GM15510 (cell line): ENCODE results near the gene CACHD1.

ENCODE experiments used
- POLR2A ChIP-seq: IDR thresholded peaks from 3 replicates; pipeline ENCODE4 v1.6.1; 2011; ENCODE audit warnings: borderline replicate concordance; ENCODE audit not compliant: insufficient read length; ENCODE audit errors: extremely low read depth

The CACHD1 gene

GRCh38 chr1:64518692-64519481, 49.0 kb downstream of the CACHD1 start:
- no peak for TF ChIP-seq POLR2A

- TF ChIP-seq POLR2A: no peak
Observed at GRCh38 chr1:64519901-64520300, 50.0 kb downstream of the CACHD1 start.

GRCh38 chr1:64522740-64523139, 52.8 kb downstream of the CACHD1 start:
- TF ChIP-seq POLR2A: no peak

GRCh38 chr1:64523413-64524337, 53.7 kb downstream of the CACHD1 start:
- no peak for TF ChIP-seq POLR2A

- TF ChIP-seq POLR2A: no peak
Observed at GRCh38 chr1:64524614-64525013, 54.7 kb downstream of the CACHD1 start.

- TF ChIP-seq POLR2A: no peak
Observed at GRCh38 chr1:64525116-64525686, 55.3 kb downstream of the CACHD1 start.

GRCh38 chr1:64526312-64526711, 56.4 kb downstream of the CACHD1 start:
- TF ChIP-seq POLR2A: no peak

GRCh38 chr1:64527165-64527564, 57.2 kb downstream of the CACHD1 start:
- TF ChIP-seq POLR2A: no peak

- TF ChIP-seq POLR2A: no peak
Observed at GRCh38 chr1:64527786-64528185, 57.9 kb downstream of the CACHD1 start.

GRCh38 chr1:64530969-64531692, 61.2 kb downstream of the CACHD1 start:
- no peak for TF ChIP-seq POLR2A

GRCh38 chr1:64532646-64533045, 62.7 kb downstream of the CACHD1 start:
- no peak for TF ChIP-seq POLR2A

GRCh38 chr1:64535938-64536835, 66.3 kb downstream of the CACHD1 start:
- TF ChIP-seq POLR2A: no peak

GRCh38 chr1:64536836-64537490, 67.0 kb downstream of the CACHD1 start:
- TF ChIP-seq POLR2A: no peak
